ENCODE results near the gene PRDM9.

Gene PRDM9

DNA sequence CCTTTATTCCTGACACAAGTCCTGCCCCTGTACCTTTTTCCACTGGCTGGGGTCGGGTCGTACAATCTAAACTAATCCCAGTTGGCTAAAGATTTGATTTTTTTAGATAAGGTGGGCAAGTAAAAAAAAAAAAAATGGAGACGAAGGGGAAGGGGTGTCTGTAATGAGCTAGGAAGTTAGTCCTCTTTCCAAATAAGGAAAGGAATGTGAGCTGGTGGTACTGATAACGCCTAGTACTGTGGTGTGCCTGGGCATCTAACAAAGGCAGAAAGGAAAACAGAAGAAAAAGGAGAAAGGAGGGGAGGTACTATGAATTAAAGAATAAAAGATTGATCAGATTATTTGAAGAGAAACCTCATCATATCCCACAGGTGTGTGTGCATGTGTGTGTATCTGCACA lies 21.3 kb downstream of the PRDM9 start:
- DNase-seq, result no peak

DNA sequence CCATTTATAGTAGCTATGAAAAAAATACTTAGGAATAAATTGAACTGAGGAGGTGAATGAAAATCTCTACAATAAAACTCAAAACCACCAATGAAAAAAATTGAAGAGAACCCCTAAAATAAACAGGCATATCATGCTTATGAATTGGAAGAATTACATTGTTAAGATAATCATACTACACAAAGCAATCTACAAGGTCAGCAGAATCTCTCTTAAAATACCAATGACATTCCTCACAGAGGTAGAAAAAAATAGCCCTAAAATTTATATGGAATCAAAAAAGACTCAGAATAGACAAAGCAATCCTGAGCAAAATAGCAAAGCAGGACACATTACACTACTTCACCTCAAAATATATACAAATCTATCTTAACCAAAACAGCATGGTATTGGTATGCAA lies 23.2 kb downstream of the PRDM9 start:
- DNase-seq, result no peak

DNA sequence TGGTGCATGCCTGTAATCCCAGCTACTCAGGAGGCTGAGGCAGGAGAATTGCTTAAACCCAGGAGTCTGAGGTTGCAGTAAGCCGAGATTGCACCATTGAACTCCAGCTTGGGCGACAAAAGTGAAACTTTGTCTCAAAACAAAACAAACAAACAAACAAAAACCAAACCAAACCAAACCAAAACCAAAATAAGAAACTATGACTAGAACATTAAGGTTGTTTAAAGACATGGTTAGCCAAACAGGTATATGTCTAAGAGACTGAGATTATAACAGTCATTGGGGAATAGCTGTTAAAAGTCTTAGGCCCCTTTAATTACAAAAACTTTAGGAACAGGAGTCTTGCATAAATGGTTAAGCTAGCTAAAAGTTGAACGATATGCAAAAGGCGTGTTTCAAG lies 63.6 kb downstream of the PRDM9 start:
- DNase-seq, result no peak
